Embryonic facial prominence (tissue), 1 donor: ENCODE data around the gene TEX22.

Source experiments
- DNase-seq: peaks from one replicate; pipeline ENCODE4 v3.0.0-alpha.2; 2016; ENCODE audit errors: extremely low spot score

Gene TEX22

DNA sequence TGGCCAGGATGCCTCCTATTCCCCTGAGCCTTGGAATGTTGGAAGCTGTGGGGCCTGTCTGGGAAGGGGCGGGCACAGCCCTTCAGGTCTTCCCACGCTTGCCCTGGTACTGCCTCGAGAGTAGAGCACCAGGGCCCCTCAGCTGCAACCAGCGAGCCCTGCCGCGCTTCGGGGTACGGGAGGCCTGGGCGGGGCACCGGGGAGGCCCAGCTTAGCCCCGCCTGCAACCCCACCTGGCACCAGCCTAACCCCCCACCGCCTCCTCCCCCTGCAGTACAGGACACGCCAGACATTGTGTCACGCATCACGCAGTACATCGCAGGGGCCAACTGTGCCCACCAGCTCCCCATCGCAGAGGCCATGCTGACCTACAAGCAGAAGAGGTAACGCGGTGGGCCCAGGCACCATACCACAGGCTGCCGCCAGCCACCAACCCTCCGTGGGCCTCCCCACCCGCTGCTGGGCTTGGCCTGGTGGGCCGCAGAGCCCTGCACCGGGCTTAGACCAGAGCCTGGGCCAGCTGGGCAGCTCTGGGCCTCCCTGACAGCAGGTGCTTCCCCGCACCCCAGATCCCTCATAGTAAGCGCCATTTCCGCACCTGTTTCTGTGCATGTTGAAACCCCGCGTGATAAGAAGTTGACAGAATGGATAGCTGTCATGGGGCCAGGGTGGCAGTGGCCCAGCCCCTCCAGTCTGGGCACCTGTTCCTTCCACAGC is 13.6 kb upstream of the TEX22 start:
- DNase-seq = no peak

DNA sequence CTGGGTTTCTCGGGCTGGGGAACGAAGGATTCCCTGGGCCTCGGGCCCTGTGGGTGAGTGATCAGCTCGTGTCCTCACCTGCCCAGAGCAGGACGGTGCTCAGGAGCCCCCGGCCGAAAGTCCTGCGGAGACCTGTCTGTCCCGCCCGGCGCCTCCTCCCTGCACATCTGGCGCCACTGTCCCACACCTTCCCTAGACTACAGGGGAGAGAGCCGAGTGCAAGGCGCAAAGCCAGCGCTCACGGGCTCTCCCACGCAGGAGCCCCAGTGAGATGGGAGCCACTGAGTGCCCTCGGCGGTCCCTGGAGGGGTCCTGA is 13.1 kb upstream of the TEX22 start:
- DNase-seq = no peak

GRCh38 chr14:105385698-105386365 is 12.5 kb upstream of the TEX22 start:
- DNase-seq = no peak

DNA sequence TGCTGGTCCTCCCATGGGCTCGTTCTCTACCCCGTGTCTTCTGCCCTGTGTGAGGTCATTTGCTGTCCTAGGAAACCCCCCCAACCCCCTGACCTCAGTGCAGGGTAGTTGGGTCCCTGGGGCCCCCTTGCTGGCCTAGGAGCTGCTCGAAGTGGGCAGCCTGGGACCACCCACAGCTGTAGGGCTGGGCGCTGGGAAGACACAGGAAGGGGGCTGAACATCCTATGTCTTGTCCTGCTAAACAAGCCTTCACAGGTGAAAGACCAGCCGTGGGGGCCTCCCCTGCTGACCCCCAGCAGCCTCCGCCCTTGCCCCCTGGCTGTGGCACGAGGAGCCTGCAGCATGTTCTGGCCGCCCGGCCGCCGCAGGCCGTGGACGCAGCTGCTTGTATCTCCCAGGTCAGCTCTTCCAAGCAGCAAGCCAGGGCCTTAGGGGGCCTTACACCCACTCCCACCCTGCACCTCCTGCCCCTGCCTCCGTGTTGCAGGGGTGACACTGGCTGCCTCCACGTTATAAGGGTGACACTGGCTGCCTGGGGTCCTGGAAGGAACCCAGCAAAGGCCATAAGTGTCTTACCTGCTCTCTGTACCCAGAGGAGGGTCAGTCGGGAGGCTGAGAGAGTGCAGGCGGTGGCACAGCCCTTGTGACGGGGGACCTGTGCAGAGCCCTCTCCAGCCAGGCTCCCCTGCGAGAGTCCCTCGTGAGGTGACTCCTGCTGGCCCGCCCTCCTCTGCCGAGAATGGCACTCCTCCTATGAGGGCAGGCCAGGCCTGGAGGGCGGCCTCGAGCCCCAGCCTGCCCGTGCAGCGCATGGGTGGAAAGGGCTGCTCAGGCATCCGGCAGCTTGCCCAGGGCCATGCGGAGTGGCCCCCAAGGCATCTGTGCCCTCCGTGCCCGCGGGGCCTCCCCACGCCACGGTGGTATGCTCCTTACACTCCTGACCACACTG is 11.5 kb upstream of the TEX22 start:
- DNase-seq = no peak

DNA sequence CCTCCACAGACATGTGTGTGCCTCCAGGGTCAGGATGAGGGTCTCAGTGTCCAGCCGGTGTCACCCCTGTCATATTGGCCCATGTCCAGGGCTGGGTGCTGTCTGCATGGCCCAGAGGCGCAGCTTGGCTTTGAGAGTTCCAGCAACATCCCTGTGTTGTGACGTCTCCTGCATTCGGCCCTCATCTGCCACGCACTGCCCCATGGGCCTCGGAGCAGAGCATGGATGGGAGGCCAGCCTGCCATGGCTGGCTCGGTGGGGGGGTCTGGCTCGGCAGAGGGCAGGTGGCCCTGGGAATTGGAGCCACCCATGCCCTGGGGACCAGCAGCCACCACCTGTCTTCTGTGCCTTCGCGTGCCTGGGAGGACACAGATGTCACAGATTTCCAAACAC is 10.8 kb upstream of the TEX22 start:
- DNase-seq = no peak

GRCh38 chr14:105388110-105388951 is 10.0 kb upstream of the TEX22 start:
- DNase-seq = no peak

- no peak for DNase-seq
Measured at GRCh38 chr14:105388976-105389375, 9.4 kb upstream of the TEX22 start.

GRCh38 chr14:105389534-105389933 is 8.8 kb upstream of the TEX22 start:
- DNase-seq = no peak

- no peak for DNase-seq
Measured at GRCh38 chr14:105389976-105390848, 8.1 kb upstream of the TEX22 start.

DNA sequence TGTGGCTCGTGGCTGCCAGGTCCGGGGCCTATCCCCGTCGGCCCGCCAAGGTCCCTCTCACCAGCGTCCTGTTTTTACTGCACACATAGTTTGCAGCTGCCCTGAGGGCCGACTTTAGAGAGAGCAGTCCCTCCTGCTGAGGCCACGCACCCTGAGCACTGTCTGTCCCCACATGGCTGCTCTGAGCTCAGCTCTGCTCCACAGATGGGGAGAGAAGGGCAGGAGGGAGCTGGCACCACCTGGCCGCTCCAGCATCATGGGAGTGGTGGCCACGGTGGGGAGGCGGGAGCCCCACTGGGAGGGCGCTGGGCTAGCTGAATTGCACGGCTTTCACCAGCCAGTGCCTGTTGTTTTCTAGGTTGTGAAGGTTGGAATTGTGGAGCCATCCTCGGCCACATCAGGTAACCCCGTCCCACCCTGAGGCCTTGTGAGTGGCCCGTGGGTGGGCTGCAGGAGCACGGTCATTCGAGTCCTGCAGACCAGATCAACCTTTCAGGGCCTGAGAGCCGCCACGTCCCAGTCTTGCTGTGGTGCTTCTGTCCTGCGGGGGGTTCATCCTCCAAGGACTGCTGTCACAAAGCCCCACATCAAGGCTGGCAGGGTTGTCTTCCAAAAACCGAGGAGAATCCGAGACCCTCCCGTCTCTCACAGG is 7.4 kb upstream of the TEX22 start:
- no peak for DNase-seq

- DNase-seq = no peak
Measured at GRCh38 chr14:105391541-105391940, 6.8 kb upstream of the TEX22 start.

- DNase-seq = no peak
Measured at GRCh38 chr14:105392131-105393090, 5.9 kb upstream of the TEX22 start.

DNA sequence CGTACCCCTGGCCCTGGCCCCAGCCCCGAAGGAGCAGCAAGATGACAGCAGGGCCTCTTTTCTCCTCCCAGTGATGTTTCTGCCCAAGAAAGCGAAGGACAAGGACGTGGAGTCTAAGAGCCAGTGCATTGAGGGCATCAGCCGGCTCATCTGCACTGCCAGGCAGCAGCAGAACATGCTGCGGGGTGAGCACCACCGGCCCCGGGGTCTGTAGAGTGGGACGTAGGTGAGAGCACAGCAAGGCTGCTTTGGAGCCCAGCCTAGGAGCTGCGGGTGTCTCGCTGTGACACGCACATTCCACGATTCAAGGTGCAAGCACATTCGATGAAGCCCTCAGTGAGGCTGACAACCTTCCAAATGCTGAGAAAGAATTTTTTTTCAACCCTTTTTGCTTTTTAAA is 5.2 kb upstream of the TEX22 start:
- no peak for DNase-seq

DNA sequence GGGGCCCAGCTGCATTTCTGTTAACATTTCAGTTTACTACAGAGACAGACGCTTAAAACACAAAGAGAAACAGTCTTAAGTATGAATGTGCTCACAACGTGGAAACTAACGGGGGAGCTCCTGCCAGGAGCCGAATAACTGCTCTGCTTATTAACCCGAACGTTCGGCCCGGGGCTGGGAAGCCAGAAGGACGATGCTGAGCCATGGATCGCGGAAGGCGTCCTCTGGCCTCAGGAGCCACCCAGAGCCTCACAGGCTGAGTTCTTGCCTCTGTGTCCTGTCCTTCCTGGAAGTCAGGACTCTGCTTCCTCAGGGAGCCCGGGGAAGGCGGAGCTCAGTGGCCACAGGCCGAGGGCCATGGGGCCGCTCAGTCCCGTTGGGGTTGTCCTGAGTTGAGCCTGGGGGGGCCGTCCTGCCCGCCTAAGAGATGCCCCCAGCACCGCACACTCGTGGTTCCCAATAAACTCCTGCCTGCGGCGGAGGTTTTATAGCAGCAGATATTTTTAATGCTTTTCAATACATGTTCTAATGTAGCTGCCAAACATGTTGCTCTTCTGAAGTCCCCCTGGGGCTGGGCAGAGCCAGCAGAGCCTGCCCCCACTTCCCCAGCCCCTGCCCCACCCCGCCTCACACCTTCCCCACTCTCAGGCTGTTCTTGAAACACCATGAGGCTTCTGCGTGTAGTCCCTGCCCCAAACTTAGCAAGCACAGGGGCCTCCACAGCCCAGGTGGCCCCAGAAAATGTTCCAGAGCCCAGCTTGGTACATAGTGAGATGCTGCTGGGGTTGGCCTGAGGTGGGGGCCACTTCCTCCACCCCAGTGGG is 3.4 kb upstream of the TEX22 start:
- no peak for DNase-seq

GRCh38 chr14:105395538-105395854 is 2.8 kb upstream of the TEX22 start:
- DNase-seq = no peak

GRCh38 chr14:105397350-105397931 is 897 bp upstream of the TEX22 start:
- no peak for DNase-seq

- no peak for DNase-seq
Measured at GRCh38 chr14:105398726-105399465, 558 bp downstream of the TEX22 start.
